HCT116 (cell line): ENCODE measurements around the gene RTN4RL2. TPM values are rescaled to one million over a fixed set of nuclear protein-coding genes. Genes with fewer than 3 reads are reported as not detected.

ENCODE experiments used
- ATAC-seq: fragments of 200-7000 bp; cut with Tn5 transposase; 2 replicates; pipeline ENCODE4 v1.9.1; 2020; ENCODE audit warnings: mild to moderate bottlenecking, moderate library complexity
- BruUV-seq: library from RNA; stranded (reverse); fragments of 400-500 nt; replicated peaks from 2 replicates; lab custom pipeline; 2021; lab: Mats Ljungman, UMichigan
- CTCF ChIA-PET: fragments of 300-600 bp; sonication (Branson Sonifier 250); formaldehyde crosslinking; loops from one replicate; lab custom pipeline; 2021; ENCODE audit warnings: antibody characterized with exemption; lab: Charles Lee
- POLR2A ChIA-PET: fragments of 300-600, 350-600 bp; sonication (Branson Sonifier 250); formaldehyde crosslinking; loops from one replicate; lab custom pipeline; 2021; ENCODE audit warnings: antibody characterized with exemption; lab: Charles Lee
- RAD21 ChIA-PET, 2 experiments: fragments of 300-600 bp; sonication (Branson Sonifier 250); formaldehyde crosslinking; loops; one replicate each; lab custom pipeline; 2023; ENCODE audit warnings: low total read pairs in 2 of 2; ENCODE audit not compliant: uncharacterized antibody in 2 of 2, unreplicated experiment in 2 of 2, low non-redundant PET in 1 of 2; lab: Charles Lee
- DNase-seq: peaks from one replicate; pipeline ENCODE4 v3.0.0-alpha.2; 2010; ENCODE audit warnings: low read depth, low spot score
- H2AFZ ChIP-seq: fragments of 200-600 bp; shearing (Covaris generic), sonication (generic); 2 replicates; pipeline ENCODE4 v1.6.1; 2017; ENCODE audit warnings: low read depth, mixed run types, mixed read lengths, antibody characterized with exemption, low read length; ENCODE audit not compliant: poor library complexity, severe bottlenecking
- H3K27ac ChIP-seq: 2 replicates; pipeline ENCODE4 v1.5.1; 2012; ENCODE audit warnings: low read depth, low read length
- H3K27me3 ChIP-seq: fragments of 200-600 bp; sonication (generic); 2 replicates; pipeline ENCODE4 v1.6.1; 2016; ENCODE audit warnings: mixed run types, low read length, mixed read lengths; ENCODE audit not compliant: insufficient read depth
- H3K36me3 ChIP-seq, 2 experiments: fragments of 200-500 bp in 1 of 2; fragments of 200-600 bp in 1 of 2; sonication (Bioruptor generic) in 1 of 2; sonication (generic) in 1 of 2; 2 replicates each; pipeline versions ENCODE4 v1.5.1 to v1.6.1; 2014 to 2016; ENCODE audit warnings: low read length in 2 of 2, inconsistent platforms in 1 of 2, mixed read lengths in 1 of 2, mixed run types in 1 of 2; ENCODE audit not compliant: insufficient read depth in 2 of 2, control insufficient read depth in 1 of 2
- H3K4me1 ChIP-seq, 2 experiments: fragments of 200-600 bp in 1 of 2; sonication (generic) in 1 of 2; 2 replicates each; pipeline versions ENCODE4 v1.5.1 to v1.6.1; 2012 to 2017; ENCODE audit warnings: low read length in 2 of 2, inconsistent platforms in 1 of 2, mild to moderate bottlenecking in 1 of 2, mixed read lengths in 1 of 2, mixed run types in 1 of 2, moderate library complexity in 1 of 2; ENCODE audit not compliant: insufficient read depth in 2 of 2, control insufficient read depth in 1 of 2
- H3K4me2 ChIP-seq: fragments of 200-600 bp; sonication (generic); 2 replicates; pipeline ENCODE4 v1.6.1; 2017; ENCODE audit warnings: mixed run types, low read length, mixed read lengths
- H3K4me3 ChIP-seq, 2 experiments: fragments of 200-600 bp in 1 of 2; sonication (generic) in 1 of 2; replicated peaks in 1 of 2; 2 replicates each; pipeline ENCODE4 v1.5.1; 2011 to 2016; ENCODE audit warnings: low read length in 2 of 2, control low read depth in 1 of 2, low read depth in 1 of 2, mild to moderate bottlenecking in 1 of 2, mixed read lengths in 1 of 2, mixed run types in 1 of 2
- H3K79me2 ChIP-seq: fragments of 200-600 bp; sonication (generic); 2 replicates; pipeline ENCODE4 v1.6.1; 2017; ENCODE audit warnings: mild to moderate bottlenecking, mixed run types, low read length, moderate library complexity, mixed read lengths; ENCODE audit not compliant: insufficient read depth
- H3K9ac ChIP-seq: fragments of 200-600 bp; sonication (generic); 2 replicates; pipeline ENCODE4 v1.6.1; 2016; ENCODE audit warnings: low read length, mixed read lengths
- H3K9me2 ChIP-seq: fragments of 200-600 bp; sonication (generic), shearing (Covaris generic); 2 replicates; pipeline ENCODE4 v1.6.1; 2017; ENCODE audit warnings: mixed run types, mild to moderate bottlenecking, moderate library complexity; ENCODE audit not compliant: insufficient read depth
- H3K9me3 ChIP-seq, 2 experiments: fragments of 200-500 bp in 1 of 2; fragments of 200-600 bp in 1 of 2; sonication (Bioruptor generic) in 1 of 2; sonication (generic) in 1 of 2; 2 replicates each; pipeline ENCODE4 v1.6.1; 2014 to 2017; ENCODE audit warnings: low read length in 2 of 2, mixed read lengths in 2 of 2, inconsistent platforms in 1 of 2, low read depth in 1 of 2, mild to moderate bottlenecking in 1 of 2, mixed run types in 1 of 2, moderate library complexity in 1 of 2; ENCODE audit not compliant: control insufficient read depth in 1 of 2, insufficient read depth in 1 of 2
- H4K20me1 ChIP-seq: fragments of 200-600 bp; sonication (generic), shearing (Covaris generic); 2 replicates; pipeline ENCODE4 v1.6.1; 2017; ENCODE audit warnings: mixed run types, mild to moderate bottlenecking, moderate library complexity; ENCODE audit not compliant: insufficient read depth
- CBX3 ChIP-seq: IDR thresholded peaks from 2 replicates; pipeline ENCODE4 v1.6.1; 2012; ENCODE audit warnings: low read depth
- CEBPB ChIP-seq: IDR thresholded peaks from 2 replicates; pipeline ENCODE4 v1.6.1; 2012; ENCODE audit warnings: low read depth
- CTCF ChIP-seq, 3 experiments: fragments of 200-600 bp in 1 of 3; sonication (generic) in 1 of 3; IDR thresholded peaks in 2 of 3; conservative IDR thresholded peaks in 1 of 3; 2 replicates each; pipeline ENCODE4 v1.5.1; 2012 to 2017; ENCODE audit warnings: low read depth in 2 of 3, low read length in 2 of 3, antibody characterized with exemption in 1 of 3, borderline replicate concordance in 1 of 3, control low read depth in 1 of 3, mild to moderate bottlenecking in 1 of 3, mixed read lengths in 1 of 3, mixed run types in 1 of 3, moderate library complexity in 1 of 3; ENCODE audit not compliant: insufficient read depth in 1 of 3
- EGR1 ChIP-seq: IDR thresholded peaks from 2 replicates; pipeline ENCODE4 v1.6.1; 2012; ENCODE audit warnings: low read depth
- ELF1 ChIP-seq: IDR thresholded peaks from 2 replicates; pipeline ENCODE4 v1.6.1; 2012; ENCODE audit warnings: low read depth, borderline replicate concordance
- EZH2 ChIP-seq: fragments of 200-600 bp; sonication (generic); IDR thresholded peaks from 2 replicates; pipeline ENCODE4 v1.6.1; 2017; ENCODE audit warnings: antibody characterized with exemption, mixed run types
- EZH2phosphoT487 ChIP-seq: fragments of 200-600 bp; IDR thresholded peaks from 2 replicates; pipeline ENCODE4 v1.6.1; 2018; ENCODE audit warnings: antibody characterized with exemption, borderline replicate concordance
- POLR2AphosphoS5 ChIP-seq: IDR thresholded peaks from 2 replicates; pipeline ENCODE4 v1.6.1; 2011; ENCODE audit warnings: mild to moderate bottlenecking, low read depth, low read length, moderate library complexity
- RAD21 ChIP-seq: IDR thresholded peaks from 2 replicates; pipeline ENCODE4 v1.6.1; 2012; ENCODE audit warnings: low read depth, mild to moderate bottlenecking
- REST ChIP-seq: IDR thresholded peaks from 2 replicates; pipeline ENCODE4 v1.6.1; 2012; ENCODE audit warnings: low read depth
- SRF ChIP-seq: IDR thresholded peaks from 2 replicates; pipeline ENCODE4 v1.6.1; 2012; ENCODE audit warnings: low read depth
- TCF7L2 ChIP-seq: IDR thresholded peaks from 2 replicates; pipeline ENCODE4 v1.7.0; 2011; ENCODE audit warnings: borderline replicate concordance, inconsistent platforms; ENCODE audit not compliant: insufficient read depth, insufficient read length; ENCODE audit errors: extremely low read depth
- YY1 ChIP-seq: IDR thresholded peaks from 2 replicates; pipeline ENCODE4 v1.6.1; 2011; ENCODE audit warnings: low read length, low read depth, moderate library complexity, mild to moderate bottlenecking; ENCODE audit not compliant: insufficient replicate concordance; ENCODE audit errors: extremely low read depth
- ZFX ChIP-seq: fragments of 450-650 bp; IDR thresholded peaks from 2 replicates; pipeline ENCODE4 v1.6.1; 2017
- ZNF274 ChIP-seq: fragments of 200-500 bp; sonication (Bioruptor generic); IDR thresholded peaks from 2 replicates; pipeline ENCODE4 v1.6.1; 2014; ENCODE audit warnings: mild to moderate bottlenecking, low read depth, low read length, inconsistent platforms
- intact Hi-C: fragments of 100-400 bp; cut with micrococcal nuclease; formaldehyde crosslinking; loops from 2 replicates; pipeline ENCODE4 v1.10.0; 2022
- total RNA-seq: library from RNA; stranded (reverse); gene quantifications from one replicate; pipeline ENCODE4 v1.2.1, GENCODE V29; 2021; ENCODE audit not compliant: unreplicated experiment
- TF ChIP-seq, protein P1 (sequence below): IDR thresholded peaks from 2 replicates; pipeline ENCODE4 v1.6.1; 2012

The RTN4RL2 gene
- total RNA-seq, 1 experiment from 2014 or later: 24.0 TPM

- no peaks in the 10 kb centered on the region for H4K20me1 ChIP-seq
- POLR2A ChIA-PET: no interaction called here
- DNase-seq (no peak), ATAC-seq (no peak)
- H3K36me3 ChIP-seq: no peaks in the 10 kb centered on the region
- RAD21 ChIA-PET: no interaction called here
- no peaks in the 10 kb centered on the region for H3K79me2 ChIP-seq
- H3K27ac ChIP-seq: no peak overlapping the region
- no peaks in the 10 kb centered on the region for H3K9me2 ChIP-seq
- H2AFZ ChIP-seq: no peak overlapping the region
- H3K27me3 ChIP-seq: no peaks in the 10 kb centered on the region
- BruUV-seq: no TSS peak
- CTCF ChIA-PET: interaction anchor here (1.2 to 3.9 kb wide), 2 partner anchors 7 to 28 kb away, joined by 4 to 23 read pairs; no protein-coding TSS in a partner anchor
- H3K4me2 ChIP-seq: no peak overlapping the region
- no peaks in the 10 kb centered on the region for H3K9me3 ChIP-seq
- intact Hi-C loops: no loop called here
- no peaks in the 10 kb centered on the region for H3K4me1 ChIP-seq
- no peak overlapping the region for H3K9ac ChIP-seq
- TF ChIP-seq CEBPB: no peak
- TF ChIP-seq REST: no peak
- TF ChIP-seq EZH2phosphoT487: no peak
- no peak for TF ChIP-seq EZH2
- no peak for TF ChIP-seq ZNF274
- TF ChIP-seq CBX3: no peak
- no peak for TF ChIP-seq ZFX
- TF ChIP-seq POLR2AphosphoS5: no peak
- TF ChIP-seq, protein P1, sequence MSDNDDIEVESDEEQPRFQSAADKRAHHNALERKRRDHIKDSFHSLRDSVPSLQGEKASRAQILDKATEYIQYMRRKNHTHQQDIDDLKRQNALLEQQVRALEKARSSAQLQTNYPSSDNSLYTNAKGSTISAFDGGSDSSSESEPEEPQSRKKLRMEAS: no peak
- TF ChIP-seq SRF: no peak
- no peak for TF ChIP-seq CTCF (IDR thresholded peaks at IDR 0.05 in 2 of 3, conservative IDR thresholded peaks at IDR 0.05 in 1 of 3; ENCODE audit: borderline replicate concordance in 1 of 3, insufficient read depth in 1 of 3, low read depth in 2 of 3, low read length in 2 of 3)
- no peak for TF ChIP-seq ELF1
- no peak for TF ChIP-seq EGR1
- TF ChIP-seq RAD21: no peak
- TF ChIP-seq YY1: no peak
- TF ChIP-seq TCF7L2: no peak
- TF ChIP-seq, all 23 proteins: peak for 0
- no peak overlapping the region for H3K4me3 ChIP-seq
Observed at GRCh38 chr11:57485217-57485990, 25.1 kb downstream of the RTN4RL2 start.
